Mucosa of rectum (tissue), 2 donors: Measurements from ENCODE around the gene POLR2J2.
"Not testable (repeated sequence)": the region's sequence is repeated elsewhere in the genome, so short reads cannot be mapped to it uniquely, and the experiment has no call there.

Experiments
- H3K27ac ChIP-seq, 2 donors: one replicate each; pipeline ENCODE4 v1.7.0; 2013; ENCODE audit warnings: inconsistent platforms in 2 of 2, low read depth in 2 of 2, low read length in 2 of 2
- H3K27me3 ChIP-seq, 2 donors: one replicate each; pipeline ENCODE4 v1.7.0; 2013; ENCODE audit warnings: low read length in 2 of 2; ENCODE audit not compliant: control insufficient read depth in 2 of 2, insufficient read depth in 2 of 2
- H3K36me3 ChIP-seq, 2 donors: one replicate each; pipeline ENCODE4 v1.7.0; 2013; ENCODE audit warnings: low read length in 2 of 2; ENCODE audit not compliant: control insufficient read depth in 2 of 2, insufficient read depth in 2 of 2
- H3K4me1 ChIP-seq, 2 donors: one replicate each; pipeline ENCODE4 v1.7.0; 2013; ENCODE audit warnings: low read length in 2 of 2, mild to moderate bottlenecking in 1 of 2; ENCODE audit not compliant: control insufficient read depth in 2 of 2, insufficient read depth in 2 of 2
- H3K4me3 ChIP-seq, 2 donors: one replicate each; pipeline ENCODE4 v1.7.0; 2013; ENCODE audit warnings: low read length in 2 of 2
- H3K9ac ChIP-seq, 2 donors: one replicate each; pipeline ENCODE4 v1.7.0; 2013; ENCODE audit warnings: low read length in 2 of 2, low read depth in 1 of 2, mild to moderate bottlenecking in 1 of 2
- H3K9me3 ChIP-seq, 2 donors: one replicate each; pipeline ENCODE4 v1.7.0; 2013; ENCODE audit warnings: low read length in 2 of 2; ENCODE audit not compliant: control insufficient read depth in 2 of 2
- donor health status: healthy.
- donor health status: Normal muscosa, but diverticular disease.

POLR2J2 gene

DNA sequence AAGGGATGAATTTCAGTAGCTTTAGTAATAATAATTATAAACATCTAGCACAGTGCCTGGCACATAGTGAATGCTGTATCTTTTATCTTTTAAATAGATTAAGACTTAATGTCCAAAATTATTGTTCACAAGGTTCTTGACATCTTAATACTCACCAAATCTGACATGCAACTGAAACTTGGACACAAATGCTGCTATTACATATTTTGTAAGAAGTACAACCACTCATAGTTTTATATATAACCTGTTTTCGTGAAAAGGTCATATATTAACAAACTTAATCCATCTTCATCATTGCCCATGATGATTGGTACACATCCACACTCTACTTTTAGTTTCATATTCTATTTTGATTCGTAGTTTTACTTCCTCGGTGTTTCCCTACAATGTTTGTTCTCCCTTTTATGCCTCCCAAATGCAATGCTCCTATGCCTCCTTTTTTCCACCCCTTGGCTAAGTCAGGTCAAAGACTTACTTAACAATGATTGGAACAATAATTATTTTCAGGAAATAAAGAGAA, 23.6 kb upstream of the POLR2J2 start:
- not testable (repeated sequence) for H3K27me3 ChIP-seq, H3K36me3 ChIP-seq, H3K4me3 ChIP-seq, H3K27ac ChIP-seq, H3K4me1 ChIP-seq, H3K9ac ChIP-seq, H3K9me3 ChIP-seq

DNA sequence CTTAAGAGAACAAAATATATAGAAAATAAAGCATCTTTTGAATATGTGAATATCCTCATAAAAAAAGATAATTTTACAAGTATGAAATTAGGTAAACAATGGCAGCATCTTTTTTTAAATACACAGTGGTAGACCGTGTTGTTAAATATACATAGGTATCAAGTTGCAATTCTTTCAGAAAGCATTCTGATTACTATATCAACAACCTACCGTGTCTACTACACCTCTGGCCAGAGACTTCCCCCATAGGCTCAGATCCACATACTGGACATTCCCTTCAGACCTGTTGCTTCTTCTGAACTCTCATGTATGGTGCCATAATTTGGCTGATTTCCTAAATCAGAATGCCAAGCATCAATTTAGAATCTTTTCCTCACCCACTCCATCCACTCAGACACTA, 22.5 kb upstream of the POLR2J2 start:
- not testable (repeated sequence) for H3K4me1 ChIP-seq, H3K9ac ChIP-seq, H3K27me3 ChIP-seq, H3K36me3 ChIP-seq, H3K9me3 ChIP-seq, H3K4me3 ChIP-seq, H3K27ac ChIP-seq

DNA sequence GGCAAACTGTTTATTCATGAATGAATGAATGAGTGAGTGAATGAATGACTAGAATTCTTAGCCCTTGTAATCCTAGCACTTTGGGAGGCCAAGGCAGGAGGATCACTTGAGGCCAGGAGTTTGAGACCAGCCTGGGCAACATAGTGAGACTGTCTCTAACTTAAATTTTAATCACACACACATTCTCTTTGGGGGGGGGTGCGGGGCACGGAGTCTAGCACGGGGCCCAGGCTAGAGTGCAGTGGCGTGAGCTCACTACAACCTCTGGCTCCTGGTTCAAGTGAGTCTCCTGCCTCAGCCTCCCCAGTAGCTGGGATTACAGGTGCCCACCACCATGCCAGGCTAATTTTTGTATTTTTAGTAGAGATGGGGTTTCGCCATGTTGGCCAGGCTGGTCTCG, 19.1 kb upstream of the POLR2J2 start:
- not testable (repeated sequence) for H3K4me1 ChIP-seq, H3K9me3 ChIP-seq, H3K27me3 ChIP-seq, H3K36me3 ChIP-seq, H3K4me3 ChIP-seq, H3K27ac ChIP-seq, H3K9ac ChIP-seq

DNA sequence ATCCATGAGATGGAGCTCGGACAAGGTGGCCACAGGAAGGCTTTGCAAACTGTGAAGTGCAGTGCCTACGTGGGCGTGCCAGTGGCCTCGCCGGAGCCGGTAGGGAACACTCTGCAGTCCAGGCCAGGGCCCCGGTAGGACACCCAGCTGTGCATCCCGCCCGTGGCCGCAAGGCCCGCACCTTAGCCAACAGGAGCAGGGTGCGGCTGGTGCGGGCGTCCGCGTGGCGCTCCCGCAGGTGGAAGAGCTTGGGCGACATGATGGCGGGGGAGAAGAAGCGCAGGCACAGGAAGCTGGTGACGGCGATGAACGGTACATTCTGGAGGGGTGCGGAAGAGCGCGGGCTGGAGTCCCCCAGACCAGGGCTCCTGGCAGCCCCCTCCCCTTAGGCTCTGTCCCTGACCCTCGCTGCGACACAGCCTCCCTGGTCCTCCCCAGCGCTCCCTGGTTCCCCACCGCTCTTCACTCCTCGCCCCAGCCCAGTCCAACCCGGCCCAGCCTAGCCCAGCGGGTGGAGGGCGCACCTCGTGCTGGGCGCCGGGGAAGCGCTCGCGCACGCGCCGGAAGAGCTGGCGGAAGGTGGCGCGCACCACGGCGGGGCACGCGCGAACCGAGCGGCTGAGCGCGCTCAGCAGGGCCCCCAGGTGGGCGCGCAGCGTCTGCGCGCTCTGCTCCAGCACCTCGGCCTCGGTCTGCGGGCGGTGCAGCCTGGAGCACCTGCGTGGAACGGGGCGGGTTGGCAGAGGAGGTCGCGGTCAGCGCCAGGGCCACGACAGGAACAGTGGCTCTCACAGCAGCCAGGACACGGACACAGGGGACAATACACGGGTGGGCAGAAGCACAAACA, 18.2 kb upstream of the POLR2J2 start:
- H3K9me3 ChIP-seq, H3K27me3 ChIP-seq, H3K4me3 ChIP-seq, H3K27ac ChIP-seq, H3K4me1 ChIP-seq, H3K9ac ChIP-seq, H3K36me3 ChIP-seq: not testable (repeated sequence)

DNA sequence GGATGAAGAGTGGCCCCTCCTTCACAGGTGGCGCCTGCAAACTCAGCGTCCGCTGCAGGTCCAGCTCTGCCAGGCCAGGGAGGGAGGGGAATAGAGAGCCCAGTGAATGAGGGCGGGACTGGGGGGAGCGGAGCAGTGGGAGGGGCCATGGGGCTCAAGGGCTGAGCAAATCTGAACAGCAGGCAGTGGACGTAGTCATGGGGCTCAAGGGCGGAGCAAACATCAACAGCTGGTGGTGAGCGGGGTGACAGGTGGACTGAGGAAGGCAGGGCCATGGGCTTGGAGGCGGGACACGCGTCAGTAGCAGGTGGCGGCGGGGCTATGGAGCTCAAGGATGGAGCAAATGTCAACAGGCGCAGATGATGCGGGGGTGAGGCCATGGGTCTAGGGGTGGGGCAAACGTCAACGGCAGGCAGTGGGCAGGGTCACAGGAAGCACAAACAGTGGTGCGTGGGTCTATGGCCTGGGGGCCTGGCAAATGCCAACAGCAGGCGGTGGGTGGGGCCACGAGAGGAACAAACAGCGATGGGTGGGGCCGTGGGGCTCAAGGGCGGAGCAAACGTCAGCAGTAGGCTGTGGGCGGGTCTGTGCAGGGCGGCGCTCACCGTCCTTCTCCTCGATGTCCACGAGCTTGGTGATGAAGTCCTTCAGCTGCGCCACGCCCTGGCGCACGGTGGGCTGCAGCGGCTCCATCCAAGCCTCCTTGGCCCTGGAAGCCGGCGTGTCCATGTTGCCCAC, 17.0 kb upstream of the POLR2J2 start:
- not testable (repeated sequence) for H3K4me3 ChIP-seq, H3K36me3 ChIP-seq, H3K9ac ChIP-seq, H3K4me1 ChIP-seq, H3K9me3 ChIP-seq, H3K27me3 ChIP-seq, H3K27ac ChIP-seq

DNA sequence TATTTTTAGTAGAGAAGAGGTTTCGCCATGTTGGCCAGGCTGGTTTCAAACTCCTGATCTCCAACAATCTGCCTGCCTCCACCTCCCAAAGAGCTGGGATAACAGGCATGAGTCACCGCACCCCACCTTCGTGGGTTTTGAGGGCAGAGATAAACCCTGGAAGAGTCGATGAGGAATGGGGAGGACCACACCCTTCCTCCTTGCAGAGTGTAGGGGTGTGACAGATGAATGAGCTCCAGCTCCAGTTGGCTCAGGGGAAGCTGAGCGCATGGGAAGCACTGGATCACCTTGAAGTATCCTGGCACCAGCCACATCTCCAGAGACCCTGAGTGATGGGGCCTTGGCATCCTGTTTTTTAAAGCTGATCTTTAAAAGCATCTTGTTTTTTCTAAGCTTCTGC, 11.1 kb upstream of the POLR2J2 start:
- H3K9ac ChIP-seq, H3K36me3 ChIP-seq, H3K4me1 ChIP-seq, H3K9me3 ChIP-seq, H3K27ac ChIP-seq, H3K27me3 ChIP-seq, H3K4me3 ChIP-seq: not testable (repeated sequence)

DNA sequence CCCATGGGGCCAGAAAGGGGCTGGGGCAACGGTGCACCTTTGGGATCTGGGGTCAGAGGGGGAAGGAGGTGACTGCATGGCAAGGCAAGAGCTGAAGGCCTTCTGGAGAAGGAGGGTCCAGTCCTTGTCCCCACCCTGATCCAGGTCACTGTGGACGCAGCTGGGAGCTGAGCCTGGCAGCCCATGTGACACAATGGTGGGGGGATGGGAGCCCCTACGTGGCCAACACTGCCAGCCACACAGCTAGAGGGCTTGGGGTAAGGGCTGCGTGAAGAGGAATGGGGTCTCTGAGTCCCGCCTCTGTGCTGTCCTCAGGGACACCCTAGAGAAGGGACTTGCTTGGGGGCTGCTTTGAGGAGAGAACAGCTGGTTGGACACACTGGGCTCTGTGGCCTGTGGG, 9.3 kb upstream of the POLR2J2 start:
- not testable (repeated sequence) for H3K9me3 ChIP-seq, H3K27ac ChIP-seq, H3K36me3 ChIP-seq, H3K9ac ChIP-seq, H3K27me3 ChIP-seq, H3K4me1 ChIP-seq, H3K4me3 ChIP-seq

DNA sequence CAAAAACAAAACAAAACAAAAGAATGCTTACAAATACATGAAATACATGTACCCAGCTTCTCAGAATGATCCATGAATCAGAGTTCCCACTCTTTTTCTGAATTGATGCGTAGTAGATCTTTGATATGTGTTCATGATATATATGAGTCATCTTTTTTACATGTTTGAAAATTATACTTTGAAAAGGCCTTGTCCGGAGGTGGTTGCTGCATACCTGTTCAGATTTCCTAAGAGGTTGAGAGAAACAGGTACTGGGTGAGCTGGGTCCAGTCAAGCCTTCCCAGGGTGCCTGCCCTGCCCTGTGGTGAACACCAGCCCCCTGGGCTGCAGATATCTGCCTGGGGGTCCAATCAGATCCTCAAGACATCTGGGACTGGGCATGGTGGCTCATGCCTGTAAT, 4.1 kb upstream of the POLR2J2 start:
- H3K9ac ChIP-seq, H3K4me3 ChIP-seq, H3K27ac ChIP-seq, H3K27me3 ChIP-seq, H3K9me3 ChIP-seq, H3K36me3 ChIP-seq, H3K4me1 ChIP-seq: not testable (repeated sequence)

DNA sequence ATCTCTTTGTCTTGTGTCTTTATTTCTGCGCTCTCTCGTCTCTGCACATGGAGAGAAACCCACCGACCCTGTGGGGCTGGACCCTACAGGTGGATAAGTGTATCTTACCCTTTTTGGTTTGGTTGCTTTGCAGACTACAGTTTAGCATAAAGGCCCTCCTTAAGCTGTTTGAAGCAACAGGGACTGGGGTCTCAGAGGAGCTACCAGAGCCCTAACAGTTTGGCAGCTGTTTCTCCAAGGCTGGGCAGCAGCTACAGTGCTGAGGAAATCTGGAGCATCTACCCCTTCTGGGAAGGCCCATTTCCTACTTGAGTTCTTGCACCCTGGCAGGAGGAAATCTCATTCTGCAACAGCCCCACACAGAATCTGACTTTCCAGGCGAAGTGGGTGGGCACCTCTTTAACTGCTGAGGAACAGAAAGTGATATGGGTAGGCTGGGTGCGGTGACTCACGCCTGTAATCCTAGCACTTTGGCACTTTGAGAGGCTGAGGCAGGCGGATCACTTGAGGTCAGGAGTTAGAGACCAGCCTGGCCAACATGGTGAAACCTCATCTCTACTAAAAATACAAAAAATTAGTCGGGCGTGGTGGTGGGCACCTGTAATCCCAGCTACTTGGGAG, 2.1 kb upstream of the POLR2J2 start:
- not testable (repeated sequence) for H3K4me1 ChIP-seq, H3K9me3 ChIP-seq, H3K27ac ChIP-seq, H3K27me3 ChIP-seq, H3K4me3 ChIP-seq, H3K36me3 ChIP-seq, H3K9ac ChIP-seq

DNA sequence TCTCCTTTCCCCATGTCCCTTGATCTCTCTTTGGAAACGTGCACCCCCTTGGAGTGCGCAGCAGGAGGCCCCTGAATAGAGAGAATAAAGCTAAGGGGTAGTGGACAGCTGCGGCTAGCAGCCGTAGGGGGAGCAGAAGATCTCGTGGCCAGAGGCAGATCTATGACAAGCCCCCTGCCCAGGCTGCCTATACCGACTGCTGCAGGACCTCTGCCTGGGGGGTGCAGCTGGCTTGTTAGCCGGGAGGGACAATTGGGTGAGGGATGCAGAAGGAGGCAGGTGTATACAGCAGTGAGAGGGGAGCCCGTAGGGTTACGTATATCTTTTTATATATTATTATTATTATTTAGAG, 469 bp upstream of the POLR2J2 start:
- not testable (repeated sequence) for H3K36me3 ChIP-seq, H3K4me1 ChIP-seq, H3K27ac ChIP-seq, H3K4me3 ChIP-seq, H3K9me3 ChIP-seq, H3K27me3 ChIP-seq, H3K9ac ChIP-seq
